Loucy (cell line): Measurements from ENCODE around the gene SCRN1.

Experiments used
- H2AFZ ChIP-seq: fragments of 200-600 bp; sonication (generic); 2 replicates; pipeline ENCODE4 v1.6.0; 2016; ENCODE audit warnings: antibody characterized with exemption, mild to moderate bottlenecking, low read length, moderate library complexity
- H3F3A ChIP-seq: fragments of 200-600 bp; 2 replicates; pipeline ENCODE4 v1.6.0; 2016; ENCODE audit warnings: antibody characterized with exemption, low read depth, mild to moderate bottlenecking
- H3K27me3 ChIP-seq: fragments of 200-600 bp; sonication (generic); 2 replicates; pipeline ENCODE4 v1.6.1; 2014; ENCODE audit warnings: low read length, mild to moderate bottlenecking; ENCODE audit not compliant: insufficient read depth, poor library complexity, severe bottlenecking
- H3K36me3 ChIP-seq: fragments of 200-600 bp; sonication (generic); 2 replicates; pipeline ENCODE4 v1.6.1; 2016; ENCODE audit warnings: low read length; ENCODE audit not compliant: insufficient read depth
- H3K4me1 ChIP-seq: fragments of 200-600 bp; sonication (generic); 2 replicates; pipeline ENCODE4 v1.5.1; 2014; ENCODE audit warnings: low read length, mild to moderate bottlenecking; ENCODE audit not compliant: insufficient read depth, poor library complexity, severe bottlenecking
- H3K4me2 ChIP-seq: fragments of 200-600 bp; sonication (generic); 2 replicates; pipeline ENCODE4 v1.6.0; 2014; ENCODE audit warnings: antibody characterized with exemption, low read length, low read depth, mild to moderate bottlenecking; ENCODE audit not compliant: poor library complexity, severe bottlenecking
- H3K4me3 ChIP-seq: fragments of 200-600 bp; sonication (generic); 2 replicates; pipeline ENCODE4 v1.5.1; 2014; ENCODE audit warnings: low read length, mild to moderate bottlenecking, mixed read lengths; ENCODE audit not compliant: poor library complexity, severe bottlenecking
- H3K79me2 ChIP-seq: fragments of 200-600 bp; sonication (generic); 2 replicates; pipeline ENCODE4 v1.6.1; 2014; ENCODE audit warnings: low read length; ENCODE audit not compliant: insufficient read depth
- H3K9ac ChIP-seq: fragments of 200-600 bp; sonication (generic); 2 replicates; pipeline ENCODE4 v1.6.0; 2014; ENCODE audit warnings: mild to moderate bottlenecking, low read depth, low read length, moderate library complexity; ENCODE audit not compliant: poor library complexity, severe bottlenecking
- H3K9me2 ChIP-seq: fragments of 200-600 bp; sonication (generic); replicated peaks from 2 replicates; pipeline ENCODE4 v1.6.1; 2016; ENCODE audit warnings: low read depth, low read length, mixed read lengths
- H3K9me3 ChIP-seq: fragments of 200-600 bp; sonication (generic); 2 replicates; pipeline ENCODE4 v1.6.1; 2014; ENCODE audit warnings: mild to moderate bottlenecking, antibody characterized with exemption, low read length, low read depth; ENCODE audit not compliant: insufficient read depth
- H4K20me1 ChIP-seq: fragments of 200-600 bp; sonication (generic); 2 replicates; pipeline ENCODE4 v1.6.0; 2014; ENCODE audit warnings: antibody characterized with exemption, low read length, mild to moderate bottlenecking; ENCODE audit not compliant: insufficient read depth, poor library complexity, severe bottlenecking
- EZH2phosphoT487 ChIP-seq: fragments of 200-600 bp; IDR thresholded peaks from 2 replicates; pipeline ENCODE4 v1.6.1; 2018; ENCODE audit warnings: antibody characterized with exemption, mild to moderate bottlenecking, moderate library complexity, borderline replicate concordance
- TF ChIP-seq, protein P1 (sequence below): fragments of 200-600 bp; sonication (generic); conservative IDR thresholded peaks from 2 replicates; pipeline ENCODE4 v1.5.1; 2014; ENCODE audit warnings: mild to moderate bottlenecking, antibody characterized with exemption, low read length

Gene SCRN1

DNA sequence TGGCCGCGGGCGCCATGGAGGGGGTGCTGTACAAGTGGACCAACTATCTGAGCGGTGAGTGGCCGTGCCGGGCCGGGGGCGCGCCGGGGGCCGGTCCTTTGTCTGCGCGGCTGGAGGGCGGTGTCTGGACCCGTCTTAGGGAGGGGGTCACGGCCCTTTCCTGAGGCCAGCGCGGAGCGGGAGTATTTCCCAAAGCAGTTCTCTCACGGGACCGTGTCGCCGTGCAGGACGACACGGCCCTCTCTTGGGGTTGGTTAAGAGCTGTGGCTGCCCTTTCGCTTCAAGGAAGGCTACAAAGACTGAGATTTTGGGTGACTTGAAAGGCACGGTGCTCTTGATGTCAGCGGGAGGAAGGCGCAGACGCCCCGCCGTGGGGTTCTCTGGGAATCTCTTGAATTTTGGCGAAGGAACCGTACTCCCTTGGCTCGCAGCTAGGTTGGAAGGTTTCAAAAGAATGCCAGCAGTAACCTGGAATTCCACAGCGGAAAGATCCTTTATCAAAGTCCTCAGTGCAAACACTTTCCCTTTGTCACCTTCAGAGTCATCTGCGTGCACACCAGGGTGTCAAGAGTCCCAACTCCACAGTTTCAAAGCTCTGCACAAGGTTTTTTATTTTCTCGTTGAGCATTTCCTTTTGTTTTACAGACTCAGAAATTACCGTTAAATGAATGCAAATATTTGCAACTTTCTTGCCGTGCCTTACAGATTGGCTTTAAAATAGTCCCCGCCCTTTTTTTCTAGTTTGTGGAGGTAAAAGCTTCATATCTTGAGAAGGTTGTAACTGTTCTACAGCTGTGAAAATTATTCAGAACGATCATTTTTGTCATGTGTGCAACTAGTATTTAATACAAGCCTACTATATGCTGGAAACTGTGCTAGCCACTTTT is 39.4 kb upstream of the SCRN1 start:
- H3K9me3 ChIP-seq: no peaks in the 10 kb centered on the region
- peaks cover 53% of the 10 kb centered on the region for H3K4me1 ChIP-seq
- TF ChIP-seq, protein P1, sequence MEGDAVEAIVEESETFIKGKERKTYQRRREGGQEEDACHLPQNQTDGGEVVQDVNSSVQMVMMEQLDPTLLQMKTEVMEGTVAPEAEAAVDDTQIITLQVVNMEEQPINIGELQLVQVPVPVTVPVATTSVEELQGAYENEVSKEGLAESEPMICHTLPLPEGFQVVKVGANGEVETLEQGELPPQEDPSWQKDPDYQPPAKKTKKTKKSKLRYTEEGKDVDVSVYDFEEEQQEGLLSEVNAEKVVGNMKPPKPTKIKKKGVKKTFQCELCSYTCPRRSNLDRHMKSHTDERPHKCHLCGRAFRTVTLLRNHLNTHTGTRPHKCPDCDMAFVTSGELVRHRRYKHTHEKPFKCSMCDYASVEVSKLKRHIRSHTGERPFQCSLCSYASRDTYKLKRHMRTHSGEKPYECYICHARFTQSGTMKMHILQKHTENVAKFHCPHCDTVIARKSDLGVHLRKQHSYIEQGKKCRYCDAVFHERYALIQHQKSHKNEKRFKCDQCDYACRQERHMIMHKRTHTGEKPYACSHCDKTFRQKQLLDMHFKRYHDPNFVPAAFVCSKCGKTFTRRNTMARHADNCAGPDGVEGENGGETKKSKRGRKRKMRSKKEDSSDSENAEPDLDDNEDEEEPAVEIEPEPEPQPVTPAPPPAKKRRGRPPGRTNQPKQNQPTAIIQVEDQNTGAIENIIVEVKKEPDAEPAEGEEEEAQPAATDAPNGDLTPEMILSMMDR: no peak
- TF ChIP-seq EZH2phosphoT487: no peak
- H3K9me2 ChIP-seq: no peaks in the 10 kb centered on the region
- H3K79me2 ChIP-seq: peaks cover 61% of the 10 kb centered on the region
- H3K4me3 ChIP-seq: peak overlapping the region; percentile 85
- peak overlapping the region; percentile 99 for H3K4me2 ChIP-seq
- H4K20me1 ChIP-seq: peaks cover 13% of the 10 kb centered on the region
- no peaks in the 10 kb centered on the region for H3K36me3 ChIP-seq
- H3K9ac ChIP-seq: peak overlapping the region; percentile 70
- peak overlapping the region; percentile 90 for H2AFZ ChIP-seq
- no peaks in the 10 kb centered on the region for H3K27me3 ChIP-seq
- H3F3A ChIP-seq: no peaks in the 10 kb centered on the region

DNA sequence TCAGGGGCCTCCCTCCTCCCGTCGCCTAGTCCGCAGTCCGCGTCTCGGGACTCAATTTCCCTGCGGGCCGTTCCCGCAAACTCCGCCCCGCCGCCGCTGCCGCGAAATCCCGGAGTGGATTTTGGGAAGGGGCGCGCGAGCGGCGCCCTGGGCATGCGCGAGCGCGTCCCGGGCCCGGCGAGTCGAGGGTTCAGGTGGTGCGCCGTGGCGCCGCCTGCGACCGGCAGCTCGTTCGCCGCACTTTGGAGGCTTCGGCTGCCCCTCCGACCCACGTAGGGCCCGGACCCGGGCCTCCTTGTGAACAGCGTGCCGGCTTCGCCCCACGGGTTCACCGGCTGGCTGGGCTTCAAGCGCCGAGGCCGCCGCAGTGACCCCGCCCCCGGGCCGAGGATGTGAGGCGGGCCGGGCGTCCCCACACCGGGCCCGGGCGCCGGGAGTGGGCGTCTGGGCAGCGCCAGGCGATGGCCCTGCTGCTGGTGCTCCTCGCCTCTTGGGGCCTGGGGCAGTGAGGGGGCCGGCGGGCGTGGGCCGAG is 38.7 kb upstream of the SCRN1 start, which contains the start of gene PLEKHA8:
Gene PLEKHA8 (plus strand): TSS at position 197 of the 533 bp plus-strand sequence. CDS start 351 bp downstream, outside the sequence.
- no peak for TF ChIP-seq EZH2phosphoT487
- TF ChIP-seq, protein P1: no peak
- H3K9me3 ChIP-seq: no peaks in the 10 kb centered on the region
- peaks cover 13% of the 10 kb centered on the region for H4K20me1 ChIP-seq
- no peaks in the 10 kb centered on the region for H3K27me3 ChIP-seq
- peak within 1 kb of the TSS; percentile 99 for H3K4me2 ChIP-seq
- peak within 1 kb of the TSS; percentile 70 for H3K9ac ChIP-seq
- H3K4me3 ChIP-seq: peak within 1 kb of the TSS; percentile 85
- no peaks in the 10 kb centered on the region for H3K9me2 ChIP-seq
- peaks cover 56% of the 10 kb centered on the region for H3K4me1 ChIP-seq
- no peaks in the 10 kb centered on the region for H3F3A ChIP-seq
- no peaks in the 10 kb centered on the region for H3K36me3 ChIP-seq
- H2AFZ ChIP-seq: peak within 1 kb of the TSS; percentile 90
- peaks cover 66% of the 10 kb centered on the region for H3K79me2 ChIP-seq

DNA sequence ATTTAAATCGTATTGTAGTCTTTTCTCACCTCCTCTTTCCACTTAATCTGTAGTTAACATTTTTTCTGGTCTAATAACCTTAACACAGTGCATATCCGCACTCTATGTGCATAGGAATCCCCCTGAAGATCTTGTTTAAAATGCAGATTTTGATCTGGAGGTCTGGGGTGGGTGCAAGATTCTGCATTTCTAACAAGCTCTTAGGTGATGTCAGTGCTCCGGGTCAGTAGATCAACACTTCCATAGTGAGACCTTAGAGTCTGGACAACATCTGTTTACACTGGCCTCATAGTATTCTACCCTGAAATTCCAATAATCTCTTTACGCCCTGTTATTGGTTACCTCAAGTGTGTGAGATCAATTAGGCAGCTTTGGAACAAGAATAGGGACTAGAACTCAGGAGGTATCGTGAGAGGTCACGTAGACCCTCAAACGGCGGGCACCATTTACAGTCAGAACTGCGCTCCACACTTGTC is 38.2 kb upstream of the SCRN1 start:
- no peaks in the 10 kb centered on the region for H3K9me3 ChIP-seq
- peaks cover 70% of the 10 kb centered on the region for H3K79me2 ChIP-seq
- peak overlapping the region; percentile 70 for H3K9ac ChIP-seq
- H3F3A ChIP-seq: no peaks in the 10 kb centered on the region
- peaks cover 61% of the 10 kb centered on the region for H3K4me1 ChIP-seq
- peak overlapping the region; percentile 85 for H3K4me3 ChIP-seq
- no peak for TF ChIP-seq EZH2phosphoT487
- TF ChIP-seq, protein P1: no peak
- H3K36me3 ChIP-seq: no peaks in the 10 kb centered on the region
- no peaks in the 10 kb centered on the region for H3K27me3 ChIP-seq
- H3K4me2 ChIP-seq: peak overlapping the region; percentile 99
- H4K20me1 ChIP-seq: peaks cover 13% of the 10 kb centered on the region
- H3K9me2 ChIP-seq: no peaks in the 10 kb centered on the region
- peak overlapping the region; percentile 90 for H2AFZ ChIP-seq
